ENCODE data around the gene ARFGAP1. TPM values are rescaled to one million over a fixed set of nuclear protein-coding genes. Genes with fewer than 3 reads are reported as not detected.
A peak's percentile ranks its signal among the peaks of the same experiment; 100 is the strongest.
"Not testable (repeated sequence)": the region's sequence is repeated elsewhere in the genome, so short reads cannot be mapped to it uniquely, and the experiment has no call there.

ARFGAP1 gene
- total and polyA plus RNA-seq, 2 of the 8 experiments (the other 6 are each of a cell fraction or from before 2014, with no cell fraction given): 93.7 to 100 TPM

GRCh38 chr20:63335060-63335459 is 62.4 kb downstream of the ARFGAP1 start:
- TF ChIP-seq YY1 (IDR thresholded peaks at IDR 0.05; ENCODE audit: low read depth, low read length): peak; percentile 94
- TF ChIP-seq TEAD4 (IDR thresholded peaks at IDR 0.05; ENCODE audit: low read depth, low read length): peak; percentile 38; the same call in 1 of the 2 replicates
- 87% methylated on average over 9 of the region's 9 CpGs; no CpG with 5 or more reads in 1 of the 2 experiments for WGBS, 2 experiments (ENCODE audit: extremely low coverage in 1 of 2, insufficient coverage in 1 of 2, insufficient read length in 1 of 2, insufficient replicate concordance in 2 of 2, low coverage in 1 of 2, low lambda C conversion rate in 2 of 2, missing lambda C conversion rate in 1 of 2)
- H3K23ac ChIP-seq (ENCODE audit: insufficient read length); H3K79me2 ChIP-seq (ENCODE audit: control insufficient read depth in 1 of 2, insufficient read depth in 2 of 2, low read length in 2 of 2); FAIRE-seq; H3K4me2 ChIP-seq (ENCODE audit: insufficient read depth in 1 of 2, low read depth in 2 of 2, low read length in 2 of 2); H2BK120ac ChIP-seq (replicated peaks; ENCODE audit: low read depth, low read length); H2BK12ac ChIP-seq (ENCODE audit: low read depth, low read length); H3K9ac ChIP-seq (replicated peaks in 1 of 4; ENCODE audit: extremely low read depth in 1 of 4, low read depth in 3 of 4, low read length in 3 of 4); H3K18ac ChIP-seq (ENCODE audit: extremely low read depth, low read length); H4K20me1 ChIP-seq (replicated peaks in 1 of 2; ENCODE audit: control insufficient read depth in 1 of 2, insufficient read depth in 2 of 2, low read length in 2 of 2); H2BK20ac ChIP-seq (ENCODE audit: low read length); H4K5ac ChIP-seq (ENCODE audit: insufficient read length, low read depth, low read length); H3K4me1 ChIP-seq (replicated peaks in 1 of 4; ENCODE audit: control insufficient read depth in 3 of 4, insufficient read depth in 4 of 4, low read length in 3 of 4); H3K56ac ChIP-seq (replicated peaks; ENCODE audit: insufficient read length, low read depth, low read length); H2AFZ ChIP-seq (ENCODE audit: low read length); H3K14ac ChIP-seq (ENCODE audit: insufficient read length); H3K79me1 ChIP-seq (ENCODE audit: low read depth, low read length); H3K36me3 ChIP-seq (ENCODE audit: control insufficient read depth in 2 of 4, insufficient read depth in 4 of 4, low read length in 3 of 4); H2BK15ac ChIP-seq (ENCODE audit: low read length); H3K23me2 ChIP-seq (ENCODE audit: low read depth, low read length); H3K27ac ChIP-seq (ENCODE audit: low read depth, low read length); H3K27me3 ChIP-seq (replicated peaks in 1 of 4; ENCODE audit: control insufficient read depth in 3 of 4, extremely low read depth in 1 of 4, insufficient read depth in 3 of 4, low read length in 3 of 4); H2BK5ac ChIP-seq (ENCODE audit: low read depth, low read length); POLR2A ChIA-PET (ENCODE audit: partially characterized antibody); H3K4me3 ChIP-seq (ENCODE audit: extremely low read depth in 1 of 4, insufficient read depth in 2 of 4, low read depth in 3 of 4, low read length in 4 of 4); DNase-seq (ENCODE audit: low read depth in 1 of 2, low spot score in 2 of 2); H4K91ac ChIP-seq (replicated peaks; ENCODE audit: insufficient read length, low read length); H3K4ac ChIP-seq (replicated peaks; ENCODE audit: insufficient read length, low read depth, low read length): not testable (repeated sequence)
- Histone ChIP-seq H3K9me3 (ENCODE audit: insufficient read depth in 2 of 2, low read depth in 1 of 2, low read length in 1 of 2) (peaks cover 10 to 20% of the 10 kb centered on the region in 2 experiments), H2AK5ac (ENCODE audit: low read depth, low read length) (0 out of 2 replicates have a peak overlapping the region, but pooled peaks have one; percentile 53), H4K8ac (ENCODE audit: extremely low read depth, insufficient read depth, low read length) (peak overlapping the region; percentile 57; the same call in 1 of the 2 replicates)
- CTCF ChIA-PET (ENCODE audit: partially characterized antibody): interaction anchor here (0.8 to 2.0 kb wide), 8 partner anchors 12 to 149 kb away, joined by 3 to 8 read pairs (median 3); no protein-coding TSS in a partner anchor
